ENCODE measurements around the gene PID1. TPM values are rescaled to one million over a fixed set of nuclear protein-coding genes. Genes with fewer than 3 reads are reported as not detected.

PID1 gene
- total RNA-seq, 1 experiment from 2014 or later = not detected

DNA sequence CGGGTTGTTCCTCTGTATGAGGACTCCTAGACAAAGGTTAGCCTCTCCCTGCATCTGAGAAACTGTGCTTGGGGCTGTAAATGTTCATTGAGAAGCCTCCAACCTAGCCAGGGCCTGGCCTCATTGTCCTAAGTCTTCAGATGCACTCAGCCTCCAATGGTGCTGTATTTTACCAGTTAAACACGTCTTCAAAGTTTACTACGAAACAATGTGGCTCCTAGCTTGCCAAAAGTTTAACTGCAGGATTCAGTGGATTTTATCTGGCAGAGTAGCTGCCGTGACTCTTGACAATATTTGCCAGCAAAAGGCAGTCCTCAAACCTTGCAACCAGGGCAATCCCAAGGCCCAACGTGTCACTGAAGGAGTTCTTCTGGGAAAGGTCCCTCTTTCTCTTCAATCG is 1.1 kb downstream of the PID1 start:
- peak overlapping the region; percentile 82; the same call in 1 of the 2 replicates for H3K4me2 ChIP-seq
- intact Hi-C loops (cut with micrococcal nuclease; ENCODE audit: unreplicated experiment) = loop anchor here (5.0 kb wide), 2 partner anchors 317 to 1223 kb away; no protein-coding TSS in a partner anchor

DNA sequence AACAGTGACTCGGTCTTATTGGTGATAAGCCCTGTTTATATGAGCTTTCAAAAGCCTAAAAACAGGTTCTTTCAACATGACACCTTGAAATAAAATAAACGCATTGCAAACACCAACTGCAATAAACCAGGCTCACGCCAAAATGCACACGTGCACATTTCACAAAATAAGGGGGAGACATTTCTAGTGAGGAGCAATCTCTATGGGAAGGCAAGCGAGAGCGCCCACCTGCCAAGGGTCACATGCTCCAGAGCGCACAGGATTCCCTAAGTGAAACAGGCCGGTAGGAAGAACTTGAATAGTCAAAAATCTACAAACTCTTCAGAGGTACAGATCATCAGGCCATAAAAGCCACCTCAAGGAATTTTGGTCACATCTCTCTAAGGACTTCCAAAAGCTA is 1.9 kb downstream of the PID1 start:
- H3K4me2 ChIP-seq = no peak overlapping the region
- peaks cover 18% of the 10 kb centered on the region for H3K27me3 ChIP-seq (ENCODE audit: insufficient read depth, low read depth)
- H3K9me2 ChIP-seq (ENCODE audit: insufficient read depth) = no peaks in the 10 kb centered on the region
- H3F3A ChIP-seq (ENCODE audit: insufficient read depth, low read depth) = no peaks in the 10 kb centered on the region
- CTCF ChIA-PET = no interaction called here
- intact Hi-C loops (cut with micrococcal nuclease; ENCODE audit: unreplicated experiment) = no loop called here
- no peaks in the 10 kb centered on the region for H3K79me2 ChIP-seq (ENCODE audit: low read depth)
- no peak for DNase-seq
- no peaks in the 10 kb centered on the region for H3K9me3 ChIP-seq (ENCODE audit: insufficient read depth, low read depth)
- no peak overlapping the region for H2AFZ ChIP-seq
- H4K20me1 ChIP-seq (ENCODE audit: insufficient read depth) = no peaks in the 10 kb centered on the region
- TF ChIP-seq EZH2 (IDR thresholded peaks at IDR 0.05; ENCODE audit: low read depth) = no peak
- TF ChIP-seq, protein P1, sequence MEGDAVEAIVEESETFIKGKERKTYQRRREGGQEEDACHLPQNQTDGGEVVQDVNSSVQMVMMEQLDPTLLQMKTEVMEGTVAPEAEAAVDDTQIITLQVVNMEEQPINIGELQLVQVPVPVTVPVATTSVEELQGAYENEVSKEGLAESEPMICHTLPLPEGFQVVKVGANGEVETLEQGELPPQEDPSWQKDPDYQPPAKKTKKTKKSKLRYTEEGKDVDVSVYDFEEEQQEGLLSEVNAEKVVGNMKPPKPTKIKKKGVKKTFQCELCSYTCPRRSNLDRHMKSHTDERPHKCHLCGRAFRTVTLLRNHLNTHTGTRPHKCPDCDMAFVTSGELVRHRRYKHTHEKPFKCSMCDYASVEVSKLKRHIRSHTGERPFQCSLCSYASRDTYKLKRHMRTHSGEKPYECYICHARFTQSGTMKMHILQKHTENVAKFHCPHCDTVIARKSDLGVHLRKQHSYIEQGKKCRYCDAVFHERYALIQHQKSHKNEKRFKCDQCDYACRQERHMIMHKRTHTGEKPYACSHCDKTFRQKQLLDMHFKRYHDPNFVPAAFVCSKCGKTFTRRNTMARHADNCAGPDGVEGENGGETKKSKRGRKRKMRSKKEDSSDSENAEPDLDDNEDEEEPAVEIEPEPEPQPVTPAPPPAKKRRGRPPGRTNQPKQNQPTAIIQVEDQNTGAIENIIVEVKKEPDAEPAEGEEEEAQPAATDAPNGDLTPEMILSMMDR (conservative IDR thresholded peaks at IDR 0.05) = no peak
- H3K4me3 ChIP-seq = no peak overlapping the region
- H3K4me1 ChIP-seq (replicated peaks; ENCODE audit: insufficient read depth) = peaks cover 5% of the 10 kb centered on the region; the same call in 1 of the 2 replicates
- no peak overlapping the region for H3K27ac ChIP-seq
- BruUV-seq (replicated peaks) = no TSS peak
- H3K36me3 ChIP-seq (ENCODE audit: low read depth) = no peaks in the 10 kb centered on the region
- POLR2A ChIA-PET (ENCODE audit: unreplicated experiment) = no interaction called here

More for the DNA sequence above, 1.1 kb downstream of the PID1 start:
- DNase-seq = no peak
- Histone ChIP-seq H4K20me1 (ENCODE audit: insufficient read depth) (no peaks in the 10 kb centered on the region), H3K79me2 (ENCODE audit: low read depth) (no peaks in the 10 kb centered on the region), H3K4me1 (replicated peaks; ENCODE audit: insufficient read depth) (peaks cover 5% of the 10 kb centered on the region; the same call in 1 of the 2 replicates), H3K9me2 (ENCODE audit: insufficient read depth) (no peaks in the 10 kb centered on the region), H3K27me3 (ENCODE audit: insufficient read depth, low read depth) (peaks cover 18% of the 10 kb centered on the region), H3K27ac (no peak overlapping the region), H2AFZ (no peak overlapping the region), H3K4me3 (no peak overlapping the region), H3K36me3 (ENCODE audit: low read depth) (no peaks in the 10 kb centered on the region), H3K9me3 (ENCODE audit: insufficient read depth, low read depth) (no peaks in the 10 kb centered on the region), H3F3A (ENCODE audit: insufficient read depth, low read depth) (no peaks in the 10 kb centered on the region)
- TF ChIP-seq, protein P1 (conservative IDR thresholded peaks at IDR 0.05) = no peak
- TF ChIP-seq EZH2 (IDR thresholded peaks at IDR 0.05; ENCODE audit: low read depth) = no peak
- ChIA-PET CTCF (no interaction called here), POLR2A (ENCODE audit: unreplicated experiment) (no interaction called here)
- no TSS peak for BruUV-seq (replicated peaks)

DNA sequence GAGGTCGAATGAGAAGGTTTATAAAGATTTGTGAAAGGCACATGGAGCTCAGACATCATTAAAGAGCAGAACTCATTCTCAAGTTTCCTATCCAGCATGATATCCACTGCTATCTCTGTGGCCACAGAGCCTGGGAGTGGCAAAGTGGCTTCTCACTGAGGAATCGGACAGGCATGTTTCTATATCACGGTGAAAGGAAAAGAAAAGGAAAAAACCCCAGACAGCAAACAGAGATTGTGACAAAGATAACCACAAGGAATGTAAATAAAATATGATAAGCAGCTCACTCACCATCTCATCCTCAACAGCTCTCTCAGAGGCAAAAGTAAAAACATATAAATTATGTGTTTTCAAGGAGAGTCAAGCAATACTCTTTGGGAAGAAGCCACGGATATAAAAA is 2.5 kb downstream of the PID1 start:
- intact Hi-C loops (cut with micrococcal nuclease; ENCODE audit: unreplicated experiment) = no loop called here
- Histone ChIP-seq H2AFZ (no peak overlapping the region), H3K27ac (no peak overlapping the region), H3K4me1 (replicated peaks; ENCODE audit: insufficient read depth) (peaks cover 5% of the 10 kb centered on the region; the same call in 1 of the 2 replicates), H3K36me3 (ENCODE audit: low read depth) (no peaks in the 10 kb centered on the region), H3K9me3 (ENCODE audit: insufficient read depth, low read depth) (no peaks in the 10 kb centered on the region), H3K79me2 (ENCODE audit: low read depth) (no peaks in the 10 kb centered on the region), H3K27me3 (ENCODE audit: insufficient read depth, low read depth) (peaks cover 18% of the 10 kb centered on the region), H3K4me2 (no peak overlapping the region), H3F3A (ENCODE audit: insufficient read depth, low read depth) (no peaks in the 10 kb centered on the region), H3K4me3 (no peak overlapping the region), H4K20me1 (ENCODE audit: insufficient read depth) (no peaks in the 10 kb centered on the region), H3K9me2 (ENCODE audit: insufficient read depth) (no peaks in the 10 kb centered on the region)
- TF ChIP-seq EZH2 (IDR thresholded peaks at IDR 0.05; ENCODE audit: low read depth) = no peak
- TF ChIP-seq, protein P1 (conservative IDR thresholded peaks at IDR 0.05) = no peak
- ChIA-PET CTCF (no interaction called here), POLR2A (ENCODE audit: unreplicated experiment) (no interaction called here)
- no TSS peak for BruUV-seq (replicated peaks)
- DNase-seq = no peak

All from PC-9 (cell line).